ENCODE results near the gene C10orf105. TPM values are rescaled to one million over a fixed set of nuclear protein-coding genes. Genes with fewer than 3 reads are reported as not detected.

The C10orf105 gene
- polyA plus RNA-seq, 3 donors, result 0.03 to 0.22 (median 0.19) TPM

DNA sequence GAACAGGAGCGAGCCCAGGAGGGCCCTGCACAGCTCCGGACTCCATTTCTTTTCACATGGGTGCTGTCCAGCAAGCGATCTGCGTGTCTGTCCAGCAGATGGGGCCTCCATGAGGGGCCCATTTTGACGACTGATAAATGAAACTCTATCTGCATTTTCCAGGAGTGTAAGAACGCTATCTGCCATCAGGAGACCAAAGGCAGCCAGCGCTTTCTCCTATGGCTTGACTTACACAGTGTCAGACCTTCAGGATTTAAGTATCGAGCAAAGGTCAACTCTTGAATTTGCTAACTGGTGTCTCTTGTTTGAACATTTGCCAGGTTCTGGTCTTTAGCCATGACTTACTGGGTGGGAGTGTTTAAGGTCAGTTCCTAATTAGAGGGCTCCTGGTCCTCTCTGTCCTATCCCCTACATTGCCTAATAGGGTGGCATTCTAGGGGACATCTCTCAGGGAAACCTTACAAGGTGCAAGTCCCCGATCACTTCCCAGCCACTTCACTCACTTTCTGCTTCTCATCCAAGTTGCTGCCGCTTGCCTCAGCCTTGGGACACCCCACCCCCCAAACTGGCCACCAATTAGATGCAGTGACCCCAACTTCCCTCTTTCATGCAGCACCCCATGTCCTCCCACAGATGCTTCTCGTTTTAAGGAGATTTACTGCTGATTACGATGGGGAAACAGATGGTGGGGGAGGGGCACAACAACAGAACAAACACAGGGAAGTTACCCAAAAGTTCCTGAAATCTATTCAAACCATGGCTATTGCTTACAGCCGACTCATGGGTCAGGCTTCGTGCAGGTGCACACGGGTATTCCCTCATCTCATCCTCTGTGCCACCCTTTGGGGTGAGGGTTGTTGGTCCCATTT lies 33.7 kb upstream of the C10orf105 start:
- WGBS, 3 donors, result 61 to 70% (median 68%) methylated on average over 15 of the region's 15 CpGs

DNA sequence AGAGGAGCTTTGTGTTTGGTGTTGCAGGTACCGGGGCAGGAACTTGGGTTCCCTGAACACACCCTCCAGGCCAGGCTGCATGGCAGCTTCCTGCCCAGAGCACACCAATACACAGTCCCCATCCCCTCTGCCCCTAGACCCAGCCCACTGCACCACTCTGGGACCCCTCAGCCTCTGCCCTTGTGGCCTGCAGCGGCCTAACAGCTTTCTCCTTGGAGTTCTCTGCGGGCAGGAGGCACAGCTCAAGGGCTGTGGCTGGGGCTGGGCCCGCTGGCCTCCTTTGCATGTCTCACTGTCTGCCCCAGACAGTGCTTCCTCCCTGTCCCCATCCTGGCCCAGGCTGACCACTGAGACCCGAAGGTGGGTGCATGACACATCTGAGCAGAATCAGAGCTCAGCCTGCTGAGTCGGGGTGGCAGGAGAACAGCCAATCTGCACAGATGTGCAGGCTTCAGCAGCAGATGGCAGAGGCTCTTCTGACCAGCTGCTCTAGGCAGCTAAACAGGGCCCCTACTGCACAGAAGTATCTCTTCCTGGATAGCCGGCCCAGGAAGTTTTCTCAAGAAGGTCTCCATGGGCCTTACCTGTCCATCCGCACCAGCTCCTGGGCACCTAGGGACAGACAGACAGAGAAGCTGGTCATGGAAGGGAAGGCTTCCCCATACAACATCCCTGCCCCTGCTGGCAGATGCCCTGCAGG lies 33.0 kb upstream of the C10orf105 start:
- 59 to 81% (median 64%) methylated on average over 8 of the region's 8 CpGs for WGBS, 3 donors
- H3K27ac ChIP-seq (ENCODE audit: low read depth, low read length), result peak overlapping the region; percentile 24

More for the DNA sequence above, 33.7 kb upstream of the C10orf105 start:
- peak overlapping the region; percentile 24 for H3K27ac ChIP-seq (ENCODE audit: low read depth, low read length)

DNA sequence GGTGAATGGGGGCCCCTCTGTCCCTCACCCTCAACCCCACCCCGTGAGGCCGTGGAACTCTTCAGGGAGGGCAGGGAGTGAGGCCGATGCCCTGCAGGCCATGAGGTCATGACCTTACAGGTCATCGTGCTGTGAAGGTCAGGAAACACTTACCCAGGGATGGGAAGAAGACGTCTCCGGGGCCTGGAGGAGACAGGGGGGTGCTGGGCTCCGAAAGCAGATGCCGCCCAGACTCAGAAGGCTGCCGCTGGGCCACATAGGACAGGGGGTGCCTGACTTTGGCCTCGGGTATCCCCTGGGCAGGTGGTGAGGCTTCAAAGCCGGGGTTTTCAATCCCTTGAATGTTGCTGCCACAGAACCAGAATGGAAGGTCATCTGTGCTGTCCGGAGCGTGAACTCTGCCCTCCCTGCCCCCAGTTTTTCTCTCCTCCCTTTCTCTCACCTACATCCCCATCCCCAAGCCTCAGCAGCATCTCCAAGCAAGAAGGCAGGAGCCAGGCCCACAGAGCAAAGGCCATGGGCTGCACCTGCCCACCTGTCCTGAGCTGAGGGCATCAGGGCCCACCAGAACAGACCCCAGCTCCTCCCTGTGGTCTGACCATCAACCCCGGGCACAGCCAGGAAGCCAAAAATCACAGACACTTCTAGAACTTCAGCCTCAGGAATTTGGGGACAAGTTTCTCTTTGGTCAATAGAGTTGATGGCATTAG lies 32.1 kb upstream of the C10orf105 start:
- 77 to 85% (median 81%) methylated on average over 14 of the region's 14 CpGs for WGBS, 3 donors
- H3K27ac ChIP-seq (ENCODE audit: low read depth, low read length), result no peak overlapping the region

DNA sequence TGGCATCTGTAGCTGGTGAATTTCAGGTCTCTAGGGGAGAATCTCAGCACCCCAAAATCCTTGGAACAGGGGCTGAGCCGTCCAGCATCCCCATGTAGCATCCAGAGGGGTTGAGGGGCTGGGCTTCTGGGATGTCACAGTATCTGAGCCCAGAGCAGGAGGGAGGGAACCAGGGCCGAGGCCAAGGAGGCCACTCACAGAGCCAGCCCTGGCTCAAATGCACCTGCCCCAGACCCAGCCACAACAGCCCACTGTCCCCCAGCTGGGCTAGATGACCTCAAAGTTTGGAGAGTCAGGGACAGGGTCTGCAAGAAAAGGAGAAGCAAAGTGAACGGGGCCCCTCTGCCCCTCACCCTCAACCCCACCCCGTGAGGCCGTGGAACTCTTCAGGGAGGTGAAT lies 31.4 kb upstream of the C10orf105 start:
- 58 to 82% (median 69%) methylated on average over 4 to 5 of the region's 5 CpGs for WGBS, 3 donors
- no peak overlapping the region for H3K27ac ChIP-seq (ENCODE audit: low read depth, low read length)

DNA sequence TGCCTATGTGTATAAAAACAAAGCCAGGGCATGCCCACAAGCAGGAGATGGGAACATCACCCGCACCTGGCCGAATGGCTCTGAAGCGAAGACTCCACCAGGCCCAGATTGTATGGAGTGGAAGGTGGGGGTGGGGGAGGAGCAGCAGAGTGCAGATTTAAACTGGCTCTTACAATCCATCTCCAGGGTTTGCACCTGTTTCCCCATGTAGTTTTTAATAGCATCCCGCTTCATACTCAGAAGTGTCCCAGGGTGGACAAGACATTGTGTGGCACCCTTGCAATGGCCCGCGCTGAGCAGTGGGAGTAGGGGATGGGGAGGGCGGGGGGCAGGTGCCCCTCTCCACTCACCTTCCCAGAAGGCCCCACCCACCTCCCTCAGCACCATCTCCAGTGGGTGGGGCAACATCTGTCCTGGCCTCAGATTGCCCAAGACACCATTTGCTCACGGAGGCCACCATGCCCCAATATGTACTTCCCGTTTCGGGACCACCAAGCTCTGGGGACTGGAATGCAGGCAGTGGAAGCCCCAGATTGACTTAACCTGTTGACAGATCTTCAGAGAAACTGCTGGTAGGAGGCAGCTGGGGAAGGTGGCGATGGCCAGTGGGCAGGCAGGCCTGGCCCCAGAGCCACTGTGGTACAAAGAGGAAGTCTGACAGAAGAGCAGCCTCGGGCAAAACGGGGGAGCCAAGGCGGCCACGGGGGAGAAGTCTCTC lies 30.7 kb upstream of the C10orf105 start:
- no peak overlapping the region for H3K27ac ChIP-seq (ENCODE audit: low read depth, low read length)
- 62 to 86% (median 63%) methylated on average over 15 of the region's 15 CpGs for WGBS, 3 donors

DNA sequence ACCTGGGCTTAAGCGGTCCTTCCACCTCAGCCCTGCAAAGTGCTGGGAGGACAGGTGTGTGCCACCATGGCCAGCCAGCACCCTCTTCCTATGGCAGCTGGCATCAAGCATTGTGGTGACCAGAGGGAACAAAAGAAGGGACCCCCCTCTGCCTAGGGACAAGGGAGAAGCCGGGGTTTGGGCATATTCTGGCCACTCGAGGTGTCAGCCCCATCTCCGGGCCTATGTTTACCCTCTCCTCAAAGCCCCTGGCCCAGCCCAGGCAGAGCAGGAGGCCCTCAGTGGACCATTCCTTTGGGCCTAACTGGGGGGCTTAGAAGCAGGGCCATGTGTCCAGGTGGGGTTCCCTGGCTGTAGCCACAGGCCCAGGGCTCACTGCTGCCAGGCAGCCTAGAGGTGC lies 29.8 kb upstream of the C10orf105 start:
- peak overlapping the region; percentile 55 for H3K27ac ChIP-seq (ENCODE audit: low read depth, low read length)
- 61 to 78% (median 66%) methylated on average over 4 of the region's 4 CpGs for WGBS, 3 donors

DNA sequence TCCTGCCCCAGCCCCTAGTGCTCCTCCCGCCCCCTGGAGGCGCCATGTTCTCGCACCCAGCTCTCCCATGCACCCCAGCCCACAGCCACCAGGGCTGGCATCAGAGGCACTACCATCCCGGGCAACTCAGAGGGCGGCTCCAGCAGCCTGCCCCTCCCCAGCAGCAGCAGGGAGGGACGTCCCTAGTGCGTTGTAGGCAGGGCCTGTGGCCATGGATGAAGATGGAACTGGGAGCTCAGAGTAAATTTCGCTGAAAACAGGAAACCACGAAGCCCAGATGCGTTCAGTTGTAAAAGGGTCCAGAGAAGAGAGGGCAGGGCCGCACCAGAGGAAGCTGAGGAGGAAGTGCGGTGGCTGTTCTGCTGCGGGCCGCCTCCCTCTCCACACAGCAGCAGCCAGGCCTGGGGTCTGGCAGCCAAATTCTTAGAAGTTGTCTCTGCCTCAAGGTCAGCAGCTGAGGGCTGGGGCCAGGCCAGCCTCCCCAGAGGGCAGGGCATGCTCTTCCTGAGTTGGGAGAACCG lies 29.2 kb upstream of the C10orf105 start:
- 10 to 56% (median 10%) methylated on average over 15 of the region's 15 CpGs for WGBS, 3 donors
- peak overlapping the region; percentile 55 for H3K27ac ChIP-seq (ENCODE audit: low read depth, low read length)

DNA sequence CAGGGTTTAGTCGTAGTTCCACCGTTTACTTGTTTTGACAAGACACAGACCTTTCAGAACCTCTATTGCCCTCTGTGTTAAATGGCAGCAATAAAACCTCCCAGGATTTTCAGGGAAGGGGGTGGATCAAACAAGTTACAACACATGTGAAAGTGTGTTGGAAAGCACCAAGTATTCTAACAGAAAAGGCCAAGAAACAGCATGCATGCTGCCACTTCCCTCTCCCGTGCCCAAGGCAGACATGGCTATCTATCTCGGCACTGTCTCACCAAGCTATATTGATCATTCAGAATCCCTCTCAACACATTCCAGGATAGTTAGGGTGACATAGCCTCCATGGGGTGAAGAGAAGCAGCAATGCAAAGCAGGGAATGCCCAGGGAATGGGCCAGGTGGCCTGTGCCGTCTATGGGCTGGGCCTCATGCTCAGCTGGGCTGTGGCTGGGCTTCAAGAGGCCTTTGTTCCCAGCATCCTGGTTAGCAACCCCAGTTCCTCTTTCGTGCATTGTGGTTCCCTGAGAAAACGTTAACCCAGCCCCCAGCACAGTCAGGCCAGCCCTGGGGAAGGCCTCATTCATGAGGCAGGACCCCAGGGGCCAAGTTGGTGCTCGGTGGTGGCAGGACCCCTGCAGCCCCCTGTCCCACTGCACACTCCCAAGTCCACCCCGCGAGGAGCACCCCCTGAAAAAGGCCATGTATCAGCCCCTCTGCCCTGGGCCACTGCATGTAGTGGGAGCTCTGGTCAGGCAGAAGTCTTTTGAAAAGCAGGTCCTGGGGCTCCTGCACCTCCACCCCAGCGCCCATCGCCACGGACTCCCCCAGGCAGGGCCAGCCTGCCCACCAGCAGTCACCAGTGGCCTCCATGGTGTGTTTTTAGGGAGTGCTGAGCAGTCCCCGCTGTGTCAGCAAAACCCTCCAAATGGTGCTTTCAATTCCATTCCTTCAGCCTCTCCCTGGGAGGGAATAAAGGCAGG lies 28.3 kb upstream of the C10orf105 start:
- no peak overlapping the region for H3K27ac ChIP-seq (ENCODE audit: low read depth, low read length)

DNA sequence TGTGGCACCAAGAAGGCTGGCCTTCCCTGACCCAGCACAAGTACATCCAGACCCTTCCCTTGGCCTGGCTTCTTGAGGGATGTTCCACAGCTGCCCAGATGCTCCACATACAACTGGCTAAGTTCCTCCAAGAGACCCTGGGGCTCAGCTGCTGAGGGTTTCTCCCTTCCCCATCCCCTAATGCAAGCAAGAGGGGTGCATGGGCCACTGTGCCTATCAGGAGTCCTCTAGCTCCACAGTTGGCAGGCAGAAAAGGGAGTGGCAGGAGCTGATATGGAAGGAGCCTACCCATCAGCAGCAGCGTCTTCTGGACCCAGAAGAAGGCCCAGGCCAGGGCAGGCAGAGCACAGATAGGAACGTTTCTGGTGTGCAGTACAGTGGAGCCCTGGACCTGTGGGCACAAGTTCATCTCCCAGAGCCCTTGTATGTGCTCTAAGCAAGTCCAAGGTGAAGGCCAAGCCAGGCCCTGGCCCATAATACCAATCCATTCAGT lies 27.5 kb upstream of the C10orf105 start:
- WGBS, 3 donors, result 55 to 64% (median 55%) methylated on average over 2 of the region's 2 CpGs
- H3K27ac ChIP-seq (ENCODE audit: low read depth, low read length), result no peak overlapping the region

More for the DNA sequence above, 28.3 kb upstream of the C10orf105 start:
- WGBS, 3 donors, result 42 to 79% (median 44%) methylated on average over 14 of the region's 14 CpGs

DNA sequence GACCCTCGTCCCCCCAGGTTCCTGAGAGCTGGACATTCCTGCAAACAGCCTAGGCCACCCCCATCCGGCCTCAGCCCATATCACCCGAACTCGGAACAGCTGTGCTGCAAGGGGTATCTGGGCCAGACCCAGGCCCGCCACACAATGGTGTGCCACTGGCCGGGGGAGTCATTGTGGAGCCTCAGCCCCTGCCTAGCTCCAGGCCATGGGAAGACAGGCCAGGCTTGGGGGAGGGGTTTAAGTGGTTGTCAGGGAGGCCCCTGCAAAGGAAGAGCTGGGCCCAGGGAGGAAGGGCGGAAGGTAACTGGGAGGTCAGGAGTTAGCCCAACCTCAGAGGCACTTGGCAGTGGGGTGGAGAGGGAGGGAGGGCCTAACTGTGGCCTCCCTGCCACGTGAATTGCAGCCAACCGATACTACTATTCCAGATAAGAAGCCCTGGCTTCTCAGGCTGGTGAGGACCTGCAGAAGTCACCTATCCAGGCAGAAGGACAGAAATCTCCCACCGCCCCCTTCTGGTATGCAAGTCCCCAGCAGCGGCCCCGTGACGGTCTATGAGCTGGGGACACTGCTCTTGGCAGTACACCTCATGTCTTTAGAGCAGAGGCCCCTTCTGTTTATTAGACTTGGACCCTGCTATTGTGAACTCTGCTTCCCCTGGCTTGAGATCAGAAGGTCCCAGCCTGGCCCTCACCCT lies 26.9 kb upstream of the C10orf105 start:
- H3K27ac ChIP-seq (ENCODE audit: low read depth, low read length), result no peak overlapping the region
- 31 to 51% (median 32%) methylated on average over 13 of the region's 13 CpGs for WGBS, 3 donors

DNA sequence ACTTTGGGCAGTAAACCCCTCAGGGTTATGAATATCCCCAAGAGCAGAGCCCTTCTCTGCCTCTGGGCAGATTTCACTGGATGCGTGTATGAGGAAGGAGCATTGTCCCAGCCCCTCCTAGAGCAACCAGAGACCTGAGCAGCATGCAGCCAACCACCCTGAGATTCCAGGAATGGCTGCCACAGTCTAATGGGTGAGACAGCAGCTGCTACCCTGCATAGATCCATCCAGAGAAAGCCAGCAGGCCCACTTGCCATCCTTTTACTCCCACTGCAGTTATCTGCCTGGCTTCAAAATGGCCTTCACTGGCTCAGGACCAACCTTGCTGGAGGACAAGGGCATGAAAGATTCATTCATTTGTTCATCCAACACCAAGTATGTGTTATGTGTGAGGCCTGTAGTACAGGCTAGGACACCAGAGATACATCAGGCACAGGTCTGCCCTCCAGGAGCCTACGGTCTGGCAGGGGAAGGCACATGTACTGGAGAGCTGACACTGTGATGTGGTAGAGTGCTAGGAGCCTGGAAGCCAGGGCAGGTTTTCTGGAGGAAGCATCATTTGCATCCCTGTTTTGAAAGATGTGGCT lies 26.2 kb upstream of the C10orf105 start:
- no peak overlapping the region for H3K27ac ChIP-seq (ENCODE audit: low read depth, low read length)
- WGBS, 3 donors, result 76 to 100% (median 83%) methylated on average over 2 of the region's 2 CpGs

DNA sequence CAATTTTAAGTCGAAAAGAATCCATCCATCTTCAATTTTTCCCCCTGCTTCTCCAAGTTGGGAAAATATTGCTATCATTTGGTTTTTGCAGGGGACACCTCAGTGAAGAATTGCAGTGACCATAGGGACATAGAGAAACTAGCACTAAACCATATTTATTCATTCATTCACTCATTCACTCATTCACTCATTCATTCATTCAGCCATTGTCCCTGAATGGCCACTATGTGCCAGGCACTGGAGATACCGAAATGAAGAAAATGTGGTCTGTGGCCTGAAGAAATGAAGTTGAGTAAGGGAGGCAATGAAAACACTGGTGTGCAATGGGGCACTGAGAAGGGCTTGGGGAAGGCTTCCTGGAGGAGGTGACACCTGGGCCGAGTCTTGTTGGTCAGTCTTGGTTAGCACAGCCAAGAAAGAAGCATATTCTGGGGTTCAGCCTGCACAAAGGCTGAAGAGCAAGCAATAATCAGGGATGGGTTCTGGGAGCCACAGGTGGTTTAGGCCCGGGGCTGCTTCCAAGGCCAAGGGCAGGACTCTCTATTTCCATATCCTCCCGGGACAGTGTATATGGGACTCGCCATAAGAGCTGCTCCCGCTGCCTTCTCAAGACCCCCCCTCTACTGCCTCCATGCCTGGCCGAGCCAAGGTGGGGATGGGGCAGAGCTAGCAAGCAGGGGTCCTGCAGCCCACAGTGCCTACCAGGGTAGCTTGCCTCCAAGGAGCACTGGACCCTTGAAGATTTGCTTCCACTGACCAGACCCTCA lies 25.5 kb upstream of the C10orf105 start:
- H3K27ac ChIP-seq (ENCODE audit: low read depth, low read length), result no peak overlapping the region
- 83 to 90% (median 89%) methylated on average over 8 of the region's 8 CpGs for WGBS, 3 donors

DNA sequence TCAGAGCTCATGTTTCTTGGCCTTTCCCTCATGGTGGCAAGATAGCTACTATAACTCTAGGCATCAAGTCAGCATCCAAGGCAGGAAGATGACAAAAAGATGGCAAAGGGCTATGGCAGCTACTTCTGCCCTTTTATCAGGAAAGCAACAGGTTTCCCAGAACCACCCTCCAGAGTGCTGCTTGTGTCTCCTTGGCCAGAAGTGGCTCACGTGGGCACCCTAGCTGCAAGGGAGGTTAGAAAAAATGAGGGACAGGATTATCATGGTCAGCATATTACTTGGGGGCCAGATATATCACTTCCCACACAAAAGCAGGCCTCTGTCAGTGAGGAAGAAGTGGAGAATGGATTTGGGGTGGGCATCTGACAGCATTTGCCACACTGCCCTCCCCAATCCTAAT lies 24.3 kb upstream of the C10orf105 start:
- whole genome bisulfite sequencing, 3 donors, result 84 to 91% (median 85%) methylated on average over 1 of the region's 1 CpG

DNA sequence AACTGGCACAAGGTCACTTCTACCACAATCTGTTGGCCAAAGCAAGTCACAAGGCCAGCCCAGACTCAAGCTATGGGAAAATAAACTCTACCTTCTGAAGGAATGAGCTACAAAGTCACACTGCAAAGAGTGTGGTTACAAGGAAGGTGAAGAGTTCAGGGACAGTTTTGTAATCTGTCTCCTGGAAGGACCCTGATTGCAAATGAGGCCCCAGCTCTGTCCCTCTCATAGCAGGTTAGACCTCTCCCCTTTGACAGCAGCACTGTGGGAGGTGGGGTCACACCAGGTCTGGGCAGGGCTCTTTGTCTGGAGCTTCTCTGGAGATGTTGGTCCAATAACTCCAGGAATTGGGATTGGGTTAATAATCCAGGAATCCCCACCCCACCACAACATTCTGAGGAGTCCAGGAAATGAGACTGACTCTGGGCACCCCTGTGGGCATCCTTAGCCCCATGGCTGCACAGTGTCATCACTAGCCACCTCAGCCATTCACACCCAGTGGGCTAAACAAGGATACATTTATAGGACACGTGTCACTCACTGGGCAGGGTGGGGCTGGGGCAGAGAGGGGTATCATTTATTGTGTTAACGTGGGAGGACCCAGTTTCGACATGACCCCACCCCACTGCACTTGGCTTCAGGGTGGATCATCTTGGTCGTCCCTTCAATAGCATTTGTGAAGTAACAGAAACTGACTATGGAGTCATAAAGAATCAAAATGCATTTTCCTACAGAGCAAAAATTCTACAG lies 23.7 kb upstream of the C10orf105 start:
- WGBS, 3 donors, result 84 to 88% (median 84%) methylated on average over 4 of the region's 4 CpGs
- no peak overlapping the region for H3K27ac ChIP-seq (ENCODE audit: low read depth, low read length)

More for the DNA sequence above, 24.3 kb upstream of the C10orf105 start:
- no peak overlapping the region for H3K27ac ChIP-seq (ENCODE audit: low read depth, low read length)

All from adipose tissue (tissue), 3 donors.